Measurements from ENCODE around the gene PRKN. TPM values are rescaled to one million over a fixed set of nuclear protein-coding genes. Genes with fewer than 3 reads are reported as not detected.

Gene PRKN
- total and polyA plus RNA-seq, 2 experiments from 2014 or later: 0.10 to 0.84 TPM

DNA sequence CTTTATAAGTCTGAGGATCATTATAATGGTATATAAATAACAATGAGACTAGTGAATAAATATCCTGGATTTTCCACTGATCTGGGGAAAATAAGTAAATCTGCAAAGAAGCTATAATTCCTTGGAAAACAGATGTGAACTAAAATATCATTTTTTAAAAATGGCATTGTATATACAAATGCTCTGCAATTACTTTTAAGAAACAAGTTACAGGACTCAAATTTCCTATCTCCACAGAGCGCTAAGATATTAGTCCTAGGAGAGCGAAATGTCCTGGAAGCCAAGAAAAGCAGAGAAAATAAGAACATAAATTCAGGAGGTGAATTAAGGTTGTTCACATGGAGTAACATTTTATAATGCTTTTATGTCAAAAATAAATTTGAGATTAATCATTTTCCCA is 61.3 kb downstream of the PRKN start (continued):
- TF ChIP-seq, protein P1, sequence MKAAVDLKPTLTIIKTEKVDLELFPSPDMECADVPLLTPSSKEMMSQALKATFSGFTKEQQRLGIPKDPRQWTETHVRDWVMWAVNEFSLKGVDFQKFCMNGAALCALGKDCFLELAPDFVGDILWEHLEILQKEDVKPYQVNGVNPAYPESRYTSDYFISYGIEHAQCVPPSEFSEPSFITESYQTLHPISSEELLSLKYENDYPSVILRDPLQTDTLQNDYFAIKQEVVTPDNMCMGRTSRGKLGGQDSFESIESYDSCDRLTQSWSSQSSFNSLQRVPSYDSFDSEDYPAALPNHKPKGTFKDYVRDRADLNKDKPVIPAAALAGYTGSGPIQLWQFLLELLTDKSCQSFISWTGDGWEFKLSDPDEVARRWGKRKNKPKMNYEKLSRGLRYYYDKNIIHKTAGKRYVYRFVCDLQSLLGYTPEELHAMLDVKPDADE (IDR thresholded peaks at IDR 0.05): no peak
- TF ChIP-seq, protein P2, sequence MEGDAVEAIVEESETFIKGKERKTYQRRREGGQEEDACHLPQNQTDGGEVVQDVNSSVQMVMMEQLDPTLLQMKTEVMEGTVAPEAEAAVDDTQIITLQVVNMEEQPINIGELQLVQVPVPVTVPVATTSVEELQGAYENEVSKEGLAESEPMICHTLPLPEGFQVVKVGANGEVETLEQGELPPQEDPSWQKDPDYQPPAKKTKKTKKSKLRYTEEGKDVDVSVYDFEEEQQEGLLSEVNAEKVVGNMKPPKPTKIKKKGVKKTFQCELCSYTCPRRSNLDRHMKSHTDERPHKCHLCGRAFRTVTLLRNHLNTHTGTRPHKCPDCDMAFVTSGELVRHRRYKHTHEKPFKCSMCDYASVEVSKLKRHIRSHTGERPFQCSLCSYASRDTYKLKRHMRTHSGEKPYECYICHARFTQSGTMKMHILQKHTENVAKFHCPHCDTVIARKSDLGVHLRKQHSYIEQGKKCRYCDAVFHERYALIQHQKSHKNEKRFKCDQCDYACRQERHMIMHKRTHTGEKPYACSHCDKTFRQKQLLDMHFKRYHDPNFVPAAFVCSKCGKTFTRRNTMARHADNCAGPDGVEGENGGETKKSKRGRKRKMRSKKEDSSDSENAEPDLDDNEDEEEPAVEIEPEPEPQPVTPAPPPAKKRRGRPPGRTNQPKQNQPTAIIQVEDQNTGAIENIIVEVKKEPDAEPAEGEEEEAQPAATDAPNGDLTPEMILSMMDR (conservative IDR thresholded peaks at IDR 0.05; ENCODE audit: low read depth in 2 of 2): no peak
- no peak for TF ChIP-seq CREB1 (CRISPR knock-in tag; IDR thresholded peaks at IDR 0.05; ENCODE audit: low read depth)

DNA sequence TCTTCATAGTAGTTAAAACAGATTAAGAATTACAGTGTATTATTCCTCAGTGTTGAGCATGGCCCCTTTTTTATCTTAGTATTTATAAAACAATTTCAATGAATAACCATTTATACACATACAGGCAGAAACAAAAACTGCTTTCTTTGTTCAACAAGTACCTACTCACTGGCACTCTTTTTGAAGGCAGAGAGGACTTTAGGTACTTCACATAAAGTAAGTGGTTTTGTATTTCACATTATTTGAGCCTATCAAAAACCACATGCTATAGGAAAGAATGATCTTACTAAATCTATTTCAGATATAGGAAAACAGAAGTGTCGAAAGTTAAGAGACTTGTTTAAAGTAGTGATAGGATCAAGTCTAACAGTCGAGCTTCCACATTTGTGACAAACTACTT is 73.8 kb downstream of the PRKN start:
- DNase-seq (ENCODE audit: low spot score) (no peak), ATAC-seq (no peak)
- no peak overlapping the region for H3K27ac Mint-ChIP-seq
- Histone ChIP-seq H3K4me1 (ENCODE audit: insufficient read depth) (no peaks in the 10 kb centered on the region), H2AFZ (no peak overlapping the region), H3K4me3 (no peak overlapping the region), H3K27ac (ENCODE audit: low read depth) (no peak overlapping the region), H4K20me1 (replicated peaks; ENCODE audit: insufficient read depth) (no peaks in the 10 kb centered on the region), H3K4me2 (no peak overlapping the region), H3K9me2 (ENCODE audit: insufficient read depth) (no peaks in the 10 kb centered on the region), H3K79me2 (replicated peaks; ENCODE audit: insufficient read depth) (no peaks in the 10 kb centered on the region), H3K27me3 (ENCODE audit: insufficient read depth) (no peaks in the 10 kb centered on the region), H3F3A (replicated peaks; ENCODE audit: low read depth) (no peaks in the 10 kb centered on the region), H3K36me3 (ENCODE audit: insufficient read depth) (no peaks in the 10 kb centered on the region)
- H3K4me3 Mint-ChIP-seq: no peak overlapping the region
- peaks cover 2% of the 10 kb centered on the region for H3K27me3 Mint-ChIP-seq (ENCODE audit: insufficient read depth, low read depth, poor library complexity)
- TF ChIP-seq, protein P3, sequence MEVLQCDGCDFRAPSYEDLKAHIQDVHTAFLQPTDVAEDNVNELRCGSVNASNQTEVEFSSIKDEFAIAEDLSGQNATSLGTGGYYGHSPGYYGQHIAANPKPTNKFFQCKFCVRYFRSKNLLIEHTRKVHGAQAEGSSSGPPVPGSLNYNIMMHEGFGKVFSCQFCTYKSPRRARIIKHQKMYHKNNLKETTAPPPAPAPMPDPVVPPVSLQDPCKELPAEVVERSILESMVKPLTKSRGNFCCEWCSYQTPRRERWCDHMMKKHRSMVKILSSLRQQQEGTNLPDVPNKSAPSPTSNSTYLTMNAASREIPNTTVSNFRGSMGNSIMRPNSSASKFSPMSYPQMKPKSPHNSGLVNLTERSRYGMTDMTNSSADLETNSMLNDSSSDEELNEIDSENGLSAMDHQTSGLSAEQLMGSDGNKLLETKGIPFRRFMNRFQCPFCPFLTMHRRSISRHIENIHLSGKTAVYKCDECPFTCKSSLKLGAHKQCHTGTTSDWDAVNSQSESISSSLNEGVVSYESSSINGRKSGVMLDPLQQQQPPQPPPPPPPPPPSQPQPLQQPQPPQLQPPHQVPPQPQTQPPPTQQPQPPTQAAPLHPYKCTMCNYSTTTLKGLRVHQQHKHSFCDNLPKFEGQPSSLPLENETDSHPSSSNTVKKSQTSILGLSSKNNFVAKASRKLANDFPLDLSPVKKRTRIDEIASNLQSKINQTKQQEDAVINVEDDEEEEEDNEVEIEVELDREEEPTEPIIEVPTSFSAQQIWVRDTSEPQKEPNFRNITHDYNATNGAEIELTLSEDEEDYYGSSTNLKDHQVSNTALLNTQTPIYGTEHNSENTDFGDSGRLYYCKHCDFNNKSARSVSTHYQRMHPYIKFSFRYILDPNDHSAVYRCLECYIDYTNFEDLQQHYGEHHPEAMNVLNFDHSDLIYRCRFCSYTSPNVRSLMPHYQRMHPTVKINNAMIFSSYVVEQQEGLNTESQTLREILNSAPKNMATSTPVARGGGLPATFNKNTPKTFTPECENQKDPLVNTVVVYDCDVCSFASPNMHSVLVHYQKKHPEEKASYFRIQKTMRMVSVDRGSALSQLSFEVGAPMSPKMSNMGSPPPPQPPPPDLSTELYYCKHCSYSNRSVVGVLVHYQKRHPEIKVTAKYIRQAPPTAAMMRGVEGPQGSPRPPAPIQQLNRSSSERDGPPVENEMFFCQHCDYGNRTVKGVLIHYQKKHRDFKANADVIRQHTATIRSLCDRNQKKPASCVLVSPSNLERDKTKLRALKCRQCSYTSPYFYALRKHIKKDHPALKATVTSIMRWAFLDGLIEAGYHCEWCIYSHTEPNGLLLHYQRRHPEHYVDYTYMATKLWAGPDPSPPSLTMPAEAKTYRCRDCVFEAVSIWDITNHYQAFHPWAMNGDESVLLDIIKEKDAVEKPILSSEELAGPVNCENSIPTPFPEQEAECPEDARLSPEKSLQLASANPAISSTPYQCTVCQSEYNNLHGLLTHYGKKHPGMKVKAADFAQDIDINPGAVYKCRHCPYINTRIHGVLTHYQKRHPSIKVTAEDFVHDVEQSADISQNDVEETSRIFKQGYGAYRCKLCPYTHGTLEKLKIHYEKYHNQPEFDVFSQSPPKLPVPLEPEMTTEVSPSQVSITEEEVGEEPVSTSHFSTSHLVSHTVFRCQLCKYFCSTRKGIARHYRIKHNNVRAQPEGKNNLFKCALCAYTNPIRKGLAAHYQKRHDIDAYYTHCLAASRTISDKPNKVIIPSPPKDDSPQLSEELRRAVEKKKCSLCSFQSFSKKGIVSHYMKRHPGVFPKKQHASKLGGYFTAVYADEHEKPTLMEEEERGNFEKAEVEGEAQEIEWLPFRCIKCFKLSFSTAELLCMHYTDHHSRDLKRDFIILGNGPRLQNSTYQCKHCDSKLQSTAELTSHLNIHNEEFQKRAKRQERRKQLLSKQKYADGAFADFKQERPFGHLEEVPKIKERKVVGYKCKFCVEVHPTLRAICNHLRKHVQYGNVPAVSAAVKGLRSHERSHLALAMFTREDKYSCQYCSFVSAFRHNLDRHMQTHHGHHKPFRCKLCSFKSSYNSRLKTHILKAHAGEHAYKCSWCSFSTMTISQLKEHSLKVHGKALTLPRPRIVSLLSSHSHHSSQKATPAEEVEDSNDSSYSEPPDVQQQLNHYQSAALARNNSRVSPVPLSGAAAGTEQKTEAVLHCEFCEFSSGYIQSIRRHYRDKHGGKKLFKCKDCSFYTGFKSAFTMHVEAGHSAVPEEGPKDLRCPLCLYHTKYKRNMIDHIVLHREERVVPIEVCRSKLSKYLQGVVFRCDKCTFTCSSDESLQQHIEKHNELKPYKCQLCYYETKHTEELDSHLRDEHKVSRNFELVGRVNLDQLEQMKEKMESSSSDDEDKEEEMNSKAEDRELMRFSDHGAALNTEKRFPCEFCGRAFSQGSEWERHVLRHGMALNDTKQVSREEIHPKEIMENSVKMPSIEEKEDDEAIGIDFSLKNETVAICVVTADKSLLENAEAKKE (CRISPR knock-in tag; IDR thresholded peaks at IDR 0.05): no peak
- H3K36me3 Mint-ChIP-seq (ENCODE audit: low read depth): no peaks in the 10 kb centered on the region
- no peaks in the 10 kb centered on the region; the same call in 2 of the 3 replicates for H3K4me1 Mint-ChIP-seq
- no peaks in the 10 kb centered on the region for H3K9me3 Mint-ChIP-seq

Measured in GM23338 (cell line).